Nephron progenitor cell (in vitro differentiated cells): Measurements from ENCODE around the gene FGD4.

ENCODE experiments used
- DNase-seq: peaks from one replicate; pipeline ENCODE4 v3.0.0; 2021
- H3K27ac Mint-ChIP-seq: 2 replicates; pipeline ENCODE4 v1.8.0; 2021; ENCODE audit warnings: mild to moderate bottlenecking, moderate library complexity, mixed read lengths
- H3K27me3 Mint-ChIP-seq: 2 replicates; pipeline ENCODE4 v1.8.0; 2021; ENCODE audit warnings: mild to moderate bottlenecking, low read depth, mixed read lengths; ENCODE audit not compliant: poor library complexity
- H3K36me3 Mint-ChIP-seq: 2 replicates; pipeline ENCODE4 v1.8.0; 2021; ENCODE audit warnings: low read depth, mixed read lengths
- H3K4me1 Mint-ChIP-seq: 2 replicates; pipeline ENCODE4 v1.8.0; 2021; ENCODE audit warnings: mixed read lengths
- H3K4me3 Mint-ChIP-seq: 2 replicates; pipeline ENCODE4 v1.8.0; 2021; ENCODE audit warnings: mild to moderate bottlenecking, moderate library complexity, mixed read lengths
- H3K9me3 Mint-ChIP-seq: 2 replicates; pipeline ENCODE4 v1.8.0; 2021; ENCODE audit warnings: mild to moderate bottlenecking, moderate library complexity, mixed read lengths
- TF ChIP-seq, protein P1 (sequence below): fragments of 200-600 bp; sonication (generic); IDR thresholded peaks from 2 replicates; pipeline ENCODE4 v1.5.0; 2021; ENCODE audit warnings: antibody characterized with exemption

FGD4 gene

DNA sequence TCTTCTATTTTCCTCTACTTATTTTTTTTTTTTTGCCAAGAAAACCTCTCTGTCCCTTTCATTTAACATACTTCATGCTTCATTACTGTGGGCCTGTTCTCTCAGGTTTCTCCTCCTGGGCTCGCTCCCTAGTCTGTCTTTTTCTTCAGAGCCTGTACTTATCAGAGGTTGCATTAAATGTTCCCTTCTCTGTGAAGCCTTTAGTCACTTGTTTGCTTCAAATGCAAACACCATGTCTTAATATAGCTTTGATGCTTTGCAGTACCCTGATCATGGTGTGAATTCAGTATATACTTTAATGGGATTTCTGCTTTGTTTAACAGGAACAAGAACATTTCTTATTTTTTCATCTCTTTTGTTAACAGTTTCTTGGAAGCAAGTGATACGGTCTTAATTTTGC, 207.1 kb downstream of the FGD4 start:
- H3K4me3 Mint-ChIP-seq = no peak overlapping the region
- TF ChIP-seq, protein P1, sequence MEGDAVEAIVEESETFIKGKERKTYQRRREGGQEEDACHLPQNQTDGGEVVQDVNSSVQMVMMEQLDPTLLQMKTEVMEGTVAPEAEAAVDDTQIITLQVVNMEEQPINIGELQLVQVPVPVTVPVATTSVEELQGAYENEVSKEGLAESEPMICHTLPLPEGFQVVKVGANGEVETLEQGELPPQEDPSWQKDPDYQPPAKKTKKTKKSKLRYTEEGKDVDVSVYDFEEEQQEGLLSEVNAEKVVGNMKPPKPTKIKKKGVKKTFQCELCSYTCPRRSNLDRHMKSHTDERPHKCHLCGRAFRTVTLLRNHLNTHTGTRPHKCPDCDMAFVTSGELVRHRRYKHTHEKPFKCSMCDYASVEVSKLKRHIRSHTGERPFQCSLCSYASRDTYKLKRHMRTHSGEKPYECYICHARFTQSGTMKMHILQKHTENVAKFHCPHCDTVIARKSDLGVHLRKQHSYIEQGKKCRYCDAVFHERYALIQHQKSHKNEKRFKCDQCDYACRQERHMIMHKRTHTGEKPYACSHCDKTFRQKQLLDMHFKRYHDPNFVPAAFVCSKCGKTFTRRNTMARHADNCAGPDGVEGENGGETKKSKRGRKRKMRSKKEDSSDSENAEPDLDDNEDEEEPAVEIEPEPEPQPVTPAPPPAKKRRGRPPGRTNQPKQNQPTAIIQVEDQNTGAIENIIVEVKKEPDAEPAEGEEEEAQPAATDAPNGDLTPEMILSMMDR = no peak
- no peak for DNase-seq
- H3K27me3 Mint-ChIP-seq = no peaks in the 10 kb centered on the region
- H3K36me3 Mint-ChIP-seq = peaks cover 22% of the 10 kb centered on the region
- H3K9me3 Mint-ChIP-seq = no peaks in the 10 kb centered on the region
- no peaks in the 10 kb centered on the region for H3K4me1 Mint-ChIP-seq
- H3K27ac Mint-ChIP-seq = no peak overlapping the region

DNA sequence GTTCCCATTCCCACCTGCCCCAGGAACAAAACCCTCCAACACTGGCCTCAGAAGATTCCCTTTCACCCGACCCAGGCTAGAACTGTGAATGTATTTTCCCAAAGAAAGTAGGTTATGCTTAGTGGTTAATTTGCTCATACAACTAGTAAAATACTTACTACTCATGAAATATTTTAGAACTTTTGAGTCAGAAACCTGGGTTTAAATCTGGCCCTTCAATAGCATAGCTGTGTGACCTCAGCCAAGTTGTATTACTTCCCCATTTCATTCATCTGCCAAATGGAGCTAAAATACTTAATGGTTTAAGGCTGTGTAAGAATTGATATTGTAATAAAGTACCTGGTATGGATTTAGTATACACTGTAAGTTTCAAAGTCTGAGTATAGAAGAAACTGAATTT, 210.6 kb downstream of the FGD4 start:
- H3K36me3 Mint-ChIP-seq = peaks cover 22% of the 10 kb centered on the region
- TF ChIP-seq, protein P1 = no peak
- no peaks in the 10 kb centered on the region for H3K9me3 Mint-ChIP-seq
- H3K27me3 Mint-ChIP-seq = peaks cover 3% of the 10 kb centered on the region
- DNase-seq = no peak
- no peak overlapping the region for H3K27ac Mint-ChIP-seq
- no peak overlapping the region for H3K4me3 Mint-ChIP-seq
- no peaks in the 10 kb centered on the region for H3K4me1 Mint-ChIP-seq

GRCh38 chr12:32611986-32612385, 212.6 kb downstream of the FGD4 start:
- Mint-ChIP-seq H3K9me3 (no peaks in the 10 kb centered on the region), H3K27ac (no peak overlapping the region), H3K27me3 (peaks cover 3% of the 10 kb centered on the region), H3K36me3 (peaks cover 27% of the 10 kb centered on the region), H3K4me3 (no peak overlapping the region), H3K4me1 (no peaks in the 10 kb centered on the region)
- DNase-seq = no peak
- TF ChIP-seq, protein P1 = no peak

DNA sequence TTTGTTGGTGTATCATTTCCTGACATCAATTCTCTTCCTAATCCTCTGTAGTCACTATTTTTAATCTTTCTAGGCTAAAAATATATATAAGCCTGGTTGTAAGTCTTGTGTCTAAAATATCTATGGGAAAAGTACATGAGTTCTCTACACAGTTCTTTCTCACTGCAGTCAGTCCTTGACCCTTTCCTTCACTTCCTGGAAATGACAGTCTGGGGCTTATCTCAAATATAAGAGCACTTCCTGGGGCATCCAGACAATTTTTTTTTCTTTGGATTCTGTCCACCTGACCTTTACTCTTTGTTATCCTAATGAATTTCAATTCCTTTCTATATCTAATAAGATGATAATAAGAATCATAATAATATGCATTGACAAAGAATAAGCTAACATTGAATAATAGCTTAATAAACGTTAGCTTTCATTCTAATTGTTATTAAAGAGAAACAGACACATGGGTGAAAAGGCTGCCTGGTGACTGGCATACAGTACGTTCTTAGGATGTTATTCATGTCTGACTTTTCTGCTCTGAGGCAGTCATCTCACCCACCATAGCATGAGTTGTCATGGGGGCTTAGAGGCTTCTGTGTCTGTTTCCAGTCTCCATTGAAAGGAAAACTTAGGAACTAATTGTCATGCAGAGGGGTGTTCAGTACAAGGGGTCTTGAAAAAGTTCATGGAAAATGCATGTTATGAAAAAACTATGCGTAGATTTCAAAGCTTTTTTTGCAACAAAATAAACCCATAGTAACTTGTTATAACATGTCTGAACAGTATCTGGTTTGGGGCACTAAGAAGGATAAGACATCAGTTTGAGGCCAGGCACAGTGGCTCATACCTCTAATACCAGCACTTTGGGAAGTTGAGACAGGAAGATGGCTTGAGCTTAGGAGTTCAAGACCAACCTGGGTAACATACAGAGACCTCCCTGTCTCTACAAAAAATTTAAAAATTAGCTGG, 213.6 kb downstream of the FGD4 start:
- DNase-seq = no peak
- Mint-ChIP-seq H3K9me3 (no peaks in the 10 kb centered on the region), H3K27me3 (peaks cover 3% of the 10 kb centered on the region), H3K4me3 (no peak overlapping the region), H3K4me1 (no peaks in the 10 kb centered on the region), H3K36me3 (peaks cover 36% of the 10 kb centered on the region), H3K27ac (peak overlapping the region; percentile 57)
- TF ChIP-seq, protein P1 = no peak

- H3K36me3 Mint-ChIP-seq = peaks cover 43% of the 10 kb centered on the region
- H3K9me3 Mint-ChIP-seq = no peaks in the 10 kb centered on the region
- H3K4me3 Mint-ChIP-seq = no peak overlapping the region
- peaks cover 3% of the 10 kb centered on the region for H3K27me3 Mint-ChIP-seq
- TF ChIP-seq, protein P1 = no peak
- DNase-seq = no peak
- no peaks in the 10 kb centered on the region for H3K4me1 Mint-ChIP-seq
- peak overlapping the region; percentile 41 for H3K27ac Mint-ChIP-seq
Observed at GRCh38 chr12:32615441-32615840, 216.1 kb downstream of the FGD4 start.

DNA sequence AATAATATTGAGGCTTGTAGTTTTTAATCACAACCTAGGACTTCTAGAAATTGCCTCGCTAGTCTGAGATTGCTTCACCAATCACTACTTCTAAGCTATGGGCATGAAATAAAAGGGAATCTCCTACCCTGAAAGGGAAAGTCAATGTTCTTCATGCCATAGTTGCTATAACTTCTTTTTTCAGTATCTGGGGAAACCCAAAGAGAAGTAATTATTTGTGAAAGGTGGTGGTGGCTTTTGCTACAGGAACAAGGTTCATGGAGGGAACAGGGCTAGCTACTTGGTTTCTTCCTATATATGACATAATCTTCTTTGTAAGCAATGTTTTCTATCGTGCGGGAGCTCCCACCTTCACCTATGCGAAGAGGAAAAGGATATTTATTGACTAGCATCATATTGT, 218.2 kb downstream of the FGD4 start:
- DNase-seq = no peak
- peaks cover 43% of the 10 kb centered on the region for H3K36me3 Mint-ChIP-seq
- no peaks in the 10 kb centered on the region for H3K9me3 Mint-ChIP-seq
- no peak overlapping the region for H3K4me3 Mint-ChIP-seq
- TF ChIP-seq, protein P1 = no peak
- H3K27me3 Mint-ChIP-seq = peaks cover 3% of the 10 kb centered on the region
- H3K27ac Mint-ChIP-seq = no peak overlapping the region
- no peaks in the 10 kb centered on the region for H3K4me1 Mint-ChIP-seq
